SK-N-SH (cell line): Measurements from ENCODE around the gene COX14. TPM values are rescaled to one million over a fixed set of nuclear protein-coding genes. Genes with fewer than 3 reads are reported as not detected.

ENCODE experiments used
- CTCF ChIA-PET: fragments of 300-600, 350-600 bp; formaldehyde crosslinking; extraction: SDS; loops from one replicate; lab custom pipeline; 2021; lab: Yijun Ruan, JAX
- POLR2A ChIA-PET: fragments of 350-600 bp; sonication (Branson Sonifier 250); formaldehyde crosslinking; extraction: SDS; loops from one replicate; lab custom pipeline; 2020; ENCODE audit warnings: antibody characterized with exemption, inconsistent platforms; lab: Yijun Ruan, JAX
- DNase-seq: peaks from one replicate; pipeline ENCODE4 v3.0.0; 2012
- H2AFZ ChIP-seq: fragments of 200-600 bp; sonication (generic); 2 replicates; pipeline ENCODE4 v1.8.1; 2016; ENCODE audit warnings: antibody characterized with exemption, mild to moderate bottlenecking, low read depth
- H3F3A ChIP-seq: fragments of 200-600 bp; sonication (generic); replicated peaks from 2 replicates; pipeline ENCODE3; 2016; ENCODE audit warnings: antibody characterized with exemption, mild to moderate bottlenecking; ENCODE audit not compliant: insufficient read depth
- H3K27ac ChIP-seq, 2 experiments: fragments of 200-500 bp in 1 of 2; fragments of 200-600 bp in 1 of 2; sonication (Bioruptor generic) in 1 of 2; sonication (generic), shearing (Covaris generic) in 1 of 2; 2 replicates each; pipeline versions ENCODE4 v1.5.1 to v1.6.1; 2014 to 2016; ENCODE audit warnings: low read depth in 2 of 2, inconsistent platforms in 1 of 2, low read length in 1 of 2, mild to moderate bottlenecking in 1 of 2, mixed read lengths in 1 of 2
- H3K27me3 ChIP-seq: fragments of 200-600 bp; sonication (generic), shearing (Covaris generic); 2 replicates; pipeline ENCODE4 v1.6.1; 2016; ENCODE audit warnings: mixed run types; ENCODE audit not compliant: insufficient read depth
- H3K36me3 ChIP-seq, 2 experiments: fragments of 200-500 bp in 1 of 2; fragments of 200-600 bp in 1 of 2; sonication (Bioruptor generic) in 1 of 2; sonication (generic) in 1 of 2; replicated peaks in 1 of 2; 2 replicates each; pipeline versions ENCODE3 to v1.5.1; 2014 to 2016; ENCODE audit warnings: low read length in 1 of 2, mild to moderate bottlenecking in 1 of 2; ENCODE audit not compliant: insufficient read depth in 2 of 2, control insufficient read depth in 1 of 2
- H3K4me1 ChIP-seq, 2 experiments: fragments of 200-500 bp in 1 of 2; fragments of 200-600 bp in 1 of 2; sonication (Bioruptor generic) in 1 of 2; sonication (generic), shearing (Covaris generic) in 1 of 2; 2 replicates each; pipeline versions ENCODE4 v1.5.1 to v1.6.1; 2014 to 2016; ENCODE audit warnings: low read depth in 1 of 2, low read length in 1 of 2, mixed run types in 1 of 2; ENCODE audit not compliant: insufficient read depth in 2 of 2, control insufficient read depth in 1 of 2
- H3K4me2 ChIP-seq: fragments of 200-600 bp; sonication (generic), shearing (Covaris generic); 2 replicates; pipeline ENCODE4 v1.6.1; 2017; ENCODE audit warnings: mixed run types
- H3K4me3 ChIP-seq, 2 experiments: fragments of 200-500 bp in 1 of 2; fragments of 200-600 bp in 1 of 2; sonication (Bioruptor generic) in 1 of 2; sonication (generic), shearing (Covaris generic) in 1 of 2; 2 replicates each; pipeline versions ENCODE4 v1.5.1 to v1.8.1; 2014 to 2016; ENCODE audit warnings: low read depth in 2 of 2, inconsistent platforms in 1 of 2, low read length in 1 of 2, mild to moderate bottlenecking in 1 of 2, mixed read lengths in 1 of 2, moderate library complexity in 1 of 2
- H3K79me2 ChIP-seq: fragments of 200-600 bp; sonication (generic); 2 replicates; pipeline ENCODE4 v1.8.1; 2017; ENCODE audit warnings: mild to moderate bottlenecking; ENCODE audit not compliant: insufficient read depth
- H3K9ac ChIP-seq: fragments of 200-600 bp; sonication (generic); 2 replicates; pipeline ENCODE4 v1.6.1; 2017; ENCODE audit warnings: mixed run types
- H3K9me2 ChIP-seq: fragments of 200-600 bp; sonication (generic); 2 replicates; pipeline ENCODE4 v1.6.1; 2017; ENCODE audit warnings: mixed run types
- H3K9me3 ChIP-seq: fragments of 200-600 bp; sonication (generic); 2 replicates; pipeline ENCODE4 v1.6.1; 2017; ENCODE audit warnings: mixed run types, mild to moderate bottlenecking, moderate library complexity
- H4K20me1 ChIP-seq: fragments of 200-600 bp; sonication (generic); 2 replicates; pipeline ENCODE4 v1.6.1; 2017; ENCODE audit warnings: mild to moderate bottlenecking, mixed run types; ENCODE audit not compliant: insufficient read depth
- EP300 ChIP-seq, 2 experiments: IDR thresholded peaks; 2 replicates each; pipeline versions ENCODE4 v1.4.0 to v1.6.1; 2012; ENCODE audit warnings: borderline replicate concordance in 1 of 2, low read depth in 1 of 2, low read length in 1 of 2
- EZH2phosphoT487 ChIP-seq: fragments of 200-600 bp; sonication (generic); IDR thresholded peaks from 2 replicates; pipeline ENCODE4 v1.6.1; 2017; ENCODE audit warnings: low read depth, mixed run types, mild to moderate bottlenecking, antibody characterized with exemption, moderate library complexity, borderline replicate concordance
- FOXM1 ChIP-seq: IDR thresholded peaks from 2 replicates; pipeline ENCODE4 v1.4.0; 2012; ENCODE audit warnings: low read depth, mild to moderate bottlenecking
- GATA2 ChIP-seq: sonication (generic); formaldehyde crosslinking; IDR thresholded peaks from 2 replicates; pipeline ENCODE4 v1.5.0; 2020; ENCODE audit warnings: mild to moderate bottlenecking, missing genetic modification reagents
- JUND ChIP-seq: IDR thresholded peaks from 2 replicates; pipeline ENCODE4 v1.4.0; 2012
- MAX ChIP-seq: IDR thresholded peaks from 2 replicates; pipeline ENCODE4 v1.4.0; 2012; ENCODE audit warnings: low read depth
- MEF2A ChIP-seq: IDR thresholded peaks from 2 replicates; pipeline ENCODE4 v1.4.0; 2012; ENCODE audit warnings: low read depth, borderline replicate concordance
- MXI1 ChIP-seq: IDR thresholded peaks from 2 replicates; pipeline ENCODE4 v1.6.1; 2012; ENCODE audit warnings: mild to moderate bottlenecking, low read depth, low read length, improper control_type of control experiment
- NFIC ChIP-seq: IDR thresholded peaks from 2 replicates; pipeline ENCODE4 v1.4.0; 2012; ENCODE audit warnings: borderline replicate concordance
- NRF1 ChIP-seq: IDR thresholded peaks from 2 replicates; pipeline ENCODE4 v1.6.1; 2012; ENCODE audit warnings: low read depth, mild to moderate bottlenecking, low read length
- RAD21 ChIP-seq: IDR thresholded peaks from 2 replicates; pipeline ENCODE4 v1.6.1; 2012; ENCODE audit warnings: mild to moderate bottlenecking, low read length
- RCOR1 ChIP-seq: fragments of 150-350 bp; IDR thresholded peaks from 2 replicates; pipeline ENCODE4 v1.6.1; 2017; ENCODE audit warnings: antibody characterized with exemption, low read length
- RFX5 ChIP-seq: IDR thresholded peaks from 2 replicates; pipeline ENCODE4 v1.6.1; 2012; ENCODE audit warnings: mild to moderate bottlenecking, improper control_type of control experiment, low read length
- SMC3 ChIP-seq: IDR thresholded peaks from 2 replicates; pipeline ENCODE4 v1.6.1; 2012; ENCODE audit warnings: low read depth, low read length, improper control_type of control experiment
- USF2 ChIP-seq: fragments of 150-350 bp; IDR thresholded peaks from 2 replicates; pipeline ENCODE4 v1.6.1; 2017; ENCODE audit warnings: antibody characterized with exemption, low read length, low read depth, borderline replicate concordance
- YY1 ChIP-seq: IDR thresholded peaks from 2 replicates; pipeline ENCODE4 v1.4.0; 2012; ENCODE audit warnings: low read depth, mild to moderate bottlenecking
- WGBS: methylation state at CpG from one replicate; pipeline ENCODE4 v1.1.6; 2017; ENCODE audit warnings: low lambda C conversion rate; 5-methylcytosine and 5-hydroxymethylcytosine counted together
- polyA plus RNA-seq, 3 experiments: library from polyadenylated mRNA; depleted of rRNA; stranded (reverse); fragments of >200 nt; gene quantifications; 2 replicates each; pipeline ENCODE4 v1.2.3, GENCODE V29; 2012
- TF ChIP-seq, protein P1 (sequence below): IDR thresholded peaks from 2 replicates; pipeline ENCODE4 v1.6.1; 2012; ENCODE audit warnings: mild to moderate bottlenecking, low read depth, low read length, moderate library complexity

COX14 gene
- polyA plus RNA-seq, 1 of the 3 experiments (the other 2 are of a cell fraction), result 204 TPM

GRCh38 chr12:50149311-50149710, 37.3 kb downstream of the COX14 start:
- TF ChIP-seq USF2 (no peak), RFX5 (no peak), NRF1 (no peak), EZH2phosphoT487 (no peak), FOXM1 (no peak), RCOR1 (no peak), YY1 (no peak), SMC3 (no peak), GATA2 (CRISPR knock-in tag) (no peak), MXI1 (no peak), MEF2A (no peak), NFIC (no peak), MAX (no peak), RAD21 (no peak), EP300 (IDR thresholded peaks at IDR 0.05; ENCODE audit: borderline replicate concordance in 1 of 2, low read depth in 1 of 2, low read length in 1 of 2) (no peak), JUND (no peak)
- TF ChIP-seq, protein P1, sequence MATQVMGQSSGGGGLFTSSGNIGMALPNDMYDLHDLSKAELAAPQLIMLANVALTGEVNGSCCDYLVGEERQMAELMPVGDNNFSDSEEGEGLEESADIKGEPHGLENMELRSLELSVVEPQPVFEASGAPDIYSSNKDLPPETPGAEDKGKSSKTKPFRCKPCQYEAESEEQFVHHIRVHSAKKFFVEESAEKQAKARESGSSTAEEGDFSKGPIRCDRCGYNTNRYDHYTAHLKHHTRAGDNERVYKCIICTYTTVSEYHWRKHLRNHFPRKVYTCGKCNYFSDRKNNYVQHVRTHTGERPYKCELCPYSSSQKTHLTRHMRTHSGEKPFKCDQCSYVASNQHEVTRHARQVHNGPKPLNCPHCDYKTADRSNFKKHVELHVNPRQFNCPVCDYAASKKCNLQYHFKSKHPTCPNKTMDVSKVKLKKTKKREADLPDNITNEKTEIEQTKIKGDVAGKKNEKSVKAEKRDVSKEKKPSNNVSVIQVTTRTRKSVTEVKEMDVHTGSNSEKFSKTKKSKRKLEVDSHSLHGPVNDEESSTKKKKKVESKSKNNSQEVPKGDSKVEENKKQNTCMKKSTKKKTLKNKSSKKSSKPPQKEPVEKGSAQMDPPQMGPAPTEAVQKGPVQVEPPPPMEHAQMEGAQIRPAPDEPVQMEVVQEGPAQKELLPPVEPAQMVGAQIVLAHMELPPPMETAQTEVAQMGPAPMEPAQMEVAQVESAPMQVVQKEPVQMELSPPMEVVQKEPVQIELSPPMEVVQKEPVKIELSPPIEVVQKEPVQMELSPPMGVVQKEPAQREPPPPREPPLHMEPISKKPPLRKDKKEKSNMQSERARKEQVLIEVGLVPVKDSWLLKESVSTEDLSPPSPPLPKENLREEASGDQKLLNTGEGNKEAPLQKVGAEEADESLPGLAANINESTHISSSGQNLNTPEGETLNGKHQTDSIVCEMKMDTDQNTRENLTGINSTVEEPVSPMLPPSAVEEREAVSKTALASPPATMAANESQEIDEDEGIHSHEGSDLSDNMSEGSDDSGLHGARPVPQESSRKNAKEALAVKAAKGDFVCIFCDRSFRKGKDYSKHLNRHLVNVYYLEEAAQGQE, result no peak
- Histone ChIP-seq H3F3A (peaks cover 9% of the 10 kb centered on the region), H3K27me3 (no peaks in the 10 kb centered on the region), H3K9me2 (no peaks in the 10 kb centered on the region), H3K9ac (no peak overlapping the region), H3K79me2 (peaks cover 96% of the 10 kb centered on the region), H2AFZ (no peak overlapping the region), H4K20me1 (peaks cover 45% of the 10 kb centered on the region), H3K4me2 (no peak overlapping the region), H3K27ac (no peak overlapping the region), H3K9me3 (no peaks in the 10 kb centered on the region), H3K36me3 (peaks cover 0 to 10% of the 10 kb centered on the region in 2 experiments), H3K4me1 (no peaks in the 10 kb centered on the region), H3K4me3 (no peak overlapping the region)
- no peak for DNase-seq
- ChIA-PET CTCF (interaction anchor here (0.7 to 4.3 kb wide), 7 partner anchors 17 to 182 kb away, joined by 3 to 21 read pairs (median 5); partner anchors contain the start of gene CERS5), POLR2A (no interaction called here)
- WGBS, result 90% methylated on average over 3 of the region's 3 CpGs
